Epithelial cell of proximal tubule (primary cell): Measurements from ENCODE around the gene FADS2. TPM values are rescaled to one million over a fixed set of nuclear protein-coding genes. Genes with fewer than 3 reads are reported as not detected.

Source experiments
- DNase-seq: peaks from one replicate; pipeline ENCODE4 v3.0.0-alpha.2; 2011; ENCODE audit warnings: low read depth
- H3K4me3 ChIP-seq: 2 replicates; pipeline ENCODE4 v1.5.1; 2011; ENCODE audit warnings: low read depth, mild to moderate bottlenecking, low read length
- total RNA-seq: library from RNA; depleted of rRNA; stranded (reverse); fragments of >200 nt; gene quantifications from 2 replicates; pipeline ENCODE4 v1.2.3, GENCODE V29; 2015
- TF ChIP-seq, protein P1 (sequence below): conservative IDR thresholded peaks from 2 replicates; pipeline ENCODE4 v1.5.1; 2012; ENCODE audit warnings: low read depth, mild to moderate bottlenecking, low read length

Gene FADS2
- total RNA-seq, 1 donor from 2014 or later: 169 TPM

DNA sequence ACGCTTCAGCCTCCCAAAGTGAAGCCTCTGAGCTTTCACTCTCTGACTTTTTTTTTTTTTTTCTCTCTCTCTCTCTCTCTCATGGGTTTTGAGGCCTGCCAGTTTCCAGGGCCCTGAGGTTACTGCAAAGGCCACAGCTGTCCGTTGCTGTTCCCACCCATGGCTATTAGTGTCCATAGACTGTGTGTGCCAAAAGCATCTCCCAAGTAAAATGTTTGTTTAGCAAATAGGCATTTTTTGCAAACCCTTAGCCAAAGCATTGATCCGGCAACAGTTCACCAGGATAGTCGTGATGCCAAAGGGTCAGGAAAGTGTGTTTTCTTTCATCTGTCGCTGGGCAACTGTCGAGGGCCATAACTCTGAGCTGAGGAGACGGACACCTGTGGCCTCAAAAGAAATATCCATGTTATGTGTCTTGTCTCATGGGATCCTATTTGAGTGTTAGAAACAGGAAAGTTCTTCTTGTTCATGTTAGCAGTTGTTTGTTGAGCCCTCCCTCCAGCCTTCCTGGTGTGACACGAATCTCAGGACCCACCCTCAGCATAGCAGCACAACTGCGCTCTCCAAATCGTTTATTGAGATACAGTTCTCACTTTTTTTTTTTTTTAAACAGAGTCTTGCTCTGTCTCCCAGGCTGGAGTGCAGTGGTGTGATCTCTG lies 18.4 kb downstream of the FADS2 start:
- no peak for DNase-seq
- TF ChIP-seq, protein P1, sequence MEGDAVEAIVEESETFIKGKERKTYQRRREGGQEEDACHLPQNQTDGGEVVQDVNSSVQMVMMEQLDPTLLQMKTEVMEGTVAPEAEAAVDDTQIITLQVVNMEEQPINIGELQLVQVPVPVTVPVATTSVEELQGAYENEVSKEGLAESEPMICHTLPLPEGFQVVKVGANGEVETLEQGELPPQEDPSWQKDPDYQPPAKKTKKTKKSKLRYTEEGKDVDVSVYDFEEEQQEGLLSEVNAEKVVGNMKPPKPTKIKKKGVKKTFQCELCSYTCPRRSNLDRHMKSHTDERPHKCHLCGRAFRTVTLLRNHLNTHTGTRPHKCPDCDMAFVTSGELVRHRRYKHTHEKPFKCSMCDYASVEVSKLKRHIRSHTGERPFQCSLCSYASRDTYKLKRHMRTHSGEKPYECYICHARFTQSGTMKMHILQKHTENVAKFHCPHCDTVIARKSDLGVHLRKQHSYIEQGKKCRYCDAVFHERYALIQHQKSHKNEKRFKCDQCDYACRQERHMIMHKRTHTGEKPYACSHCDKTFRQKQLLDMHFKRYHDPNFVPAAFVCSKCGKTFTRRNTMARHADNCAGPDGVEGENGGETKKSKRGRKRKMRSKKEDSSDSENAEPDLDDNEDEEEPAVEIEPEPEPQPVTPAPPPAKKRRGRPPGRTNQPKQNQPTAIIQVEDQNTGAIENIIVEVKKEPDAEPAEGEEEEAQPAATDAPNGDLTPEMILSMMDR: no peak
- H3K4me3 ChIP-seq: no peak overlapping the region

DNA sequence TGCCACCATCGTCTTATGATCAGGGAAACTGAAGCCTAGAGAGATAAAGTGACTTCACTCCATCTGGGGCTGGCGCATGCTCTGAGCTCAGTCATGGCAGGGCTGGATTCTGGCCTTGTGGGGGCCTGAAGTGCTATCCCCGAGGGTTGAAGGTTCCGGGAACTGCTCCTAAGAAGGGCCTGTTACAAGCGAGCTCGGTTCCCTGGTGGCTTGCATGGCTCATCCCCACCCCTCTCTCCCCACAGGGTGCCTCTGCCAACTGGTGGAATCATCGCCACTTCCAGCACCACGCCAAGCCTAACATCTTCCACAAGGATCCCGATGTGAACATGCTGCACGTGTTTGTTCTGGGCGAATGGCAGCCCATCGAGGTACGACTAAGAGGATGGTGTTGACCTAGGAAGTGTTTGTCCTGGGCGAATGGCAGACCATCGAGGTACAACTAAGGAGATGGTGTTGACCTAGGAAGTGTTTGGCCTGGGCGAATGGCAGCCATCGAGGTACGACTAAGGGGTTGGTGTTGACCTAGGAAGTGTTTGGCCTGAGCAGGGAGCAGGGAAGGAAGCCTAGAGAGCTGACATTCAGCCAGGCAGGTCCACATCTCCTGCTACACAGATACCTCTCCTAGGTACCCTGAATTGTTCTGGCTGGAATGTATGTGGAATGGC lies 19.9 kb downstream of the FADS2 start:
- TF ChIP-seq, protein P1: no peak
- no peak for DNase-seq
- H3K4me3 ChIP-seq: no peak overlapping the region

GRCh38 chr11:61848631-61849030 lies 20.5 kb downstream of the FADS2 start:
- TF ChIP-seq, protein P1: no peak
- DNase-seq: no peak
- H3K4me3 ChIP-seq: no peak overlapping the region

GRCh38 chr11:61850687-61851086 lies 22.6 kb downstream of the FADS2 start:
- DNase-seq: no peak
- no peak overlapping the region for H3K4me3 ChIP-seq
- TF ChIP-seq, protein P1: no peak

GRCh38 chr11:61851113-61851899 lies 23.2 kb downstream of the FADS2 start:
- DNase-seq: no peak
- H3K4me3 ChIP-seq: no peak overlapping the region
- TF ChIP-seq, protein P1: no peak

DNA sequence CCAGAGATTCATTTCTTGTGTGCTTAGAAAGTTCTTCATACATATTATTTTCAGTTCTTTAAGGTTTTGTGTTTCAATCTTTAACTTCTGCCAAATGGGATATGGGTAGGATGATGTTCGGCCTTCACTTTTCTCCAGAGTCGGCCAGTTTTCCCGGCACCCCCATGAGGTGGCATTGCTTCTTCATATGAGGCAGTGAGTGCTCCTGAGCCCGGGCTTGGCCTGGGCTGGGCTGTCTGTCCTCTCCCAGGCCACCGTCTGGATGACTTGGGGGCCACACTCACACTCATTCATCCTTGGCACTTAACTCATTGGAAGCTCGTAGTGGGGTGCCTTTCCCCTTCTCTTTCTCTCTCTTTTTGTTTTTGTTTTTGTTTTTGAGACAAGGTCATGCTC lies 23.8 kb downstream of the FADS2 start:
- no peak overlapping the region for H3K4me3 ChIP-seq
- no peak for DNase-seq
- TF ChIP-seq, protein P1: no peak
